PC-9 (cell line): ENCODE data around the gene KLHL35.

Source experiments
- EZH2 ChIP-seq: fragments of 200-600 bp; sonication (generic); IDR thresholded peaks from 2 replicates; pipeline ENCODE4 v1.8.0; 2017; ENCODE audit warnings: antibody characterized with exemption, low read depth
- TF ChIP-seq, protein P1 (sequence below): fragments of 200-600 bp; sonication (generic); conservative IDR thresholded peaks from 2 replicates; pipeline ENCODE4 v1.6.1; 2017; ENCODE audit warnings: mixed run types, antibody characterized with exemption, mild to moderate bottlenecking, moderate library complexity

DNA sequence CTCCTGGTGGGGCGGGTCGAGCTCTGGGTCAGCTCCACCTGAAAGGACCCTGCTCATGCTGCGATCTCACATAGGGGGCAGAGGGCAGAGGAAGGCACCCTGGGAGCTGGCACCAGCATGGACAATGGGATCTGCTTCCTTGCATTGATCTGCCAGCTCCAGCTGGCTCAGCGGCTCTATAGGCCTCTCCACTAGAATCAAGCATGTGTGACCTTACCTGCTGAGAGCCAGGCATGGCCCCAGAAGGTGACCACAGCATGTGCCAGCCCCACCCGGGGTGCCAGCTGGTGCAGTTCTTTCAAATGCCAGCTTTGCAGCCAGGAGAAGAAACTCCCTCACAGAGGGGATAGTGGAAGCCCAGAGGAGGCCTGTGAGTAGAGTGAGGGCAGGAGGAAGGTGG lies 22.0 kb upstream of the KLHL35 start:
- TF ChIP-seq, protein P1, sequence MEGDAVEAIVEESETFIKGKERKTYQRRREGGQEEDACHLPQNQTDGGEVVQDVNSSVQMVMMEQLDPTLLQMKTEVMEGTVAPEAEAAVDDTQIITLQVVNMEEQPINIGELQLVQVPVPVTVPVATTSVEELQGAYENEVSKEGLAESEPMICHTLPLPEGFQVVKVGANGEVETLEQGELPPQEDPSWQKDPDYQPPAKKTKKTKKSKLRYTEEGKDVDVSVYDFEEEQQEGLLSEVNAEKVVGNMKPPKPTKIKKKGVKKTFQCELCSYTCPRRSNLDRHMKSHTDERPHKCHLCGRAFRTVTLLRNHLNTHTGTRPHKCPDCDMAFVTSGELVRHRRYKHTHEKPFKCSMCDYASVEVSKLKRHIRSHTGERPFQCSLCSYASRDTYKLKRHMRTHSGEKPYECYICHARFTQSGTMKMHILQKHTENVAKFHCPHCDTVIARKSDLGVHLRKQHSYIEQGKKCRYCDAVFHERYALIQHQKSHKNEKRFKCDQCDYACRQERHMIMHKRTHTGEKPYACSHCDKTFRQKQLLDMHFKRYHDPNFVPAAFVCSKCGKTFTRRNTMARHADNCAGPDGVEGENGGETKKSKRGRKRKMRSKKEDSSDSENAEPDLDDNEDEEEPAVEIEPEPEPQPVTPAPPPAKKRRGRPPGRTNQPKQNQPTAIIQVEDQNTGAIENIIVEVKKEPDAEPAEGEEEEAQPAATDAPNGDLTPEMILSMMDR = no peak
- no peak for TF ChIP-seq EZH2
